Tracheal epithelial cell (primary cell): ENCODE data around the gene TRAT1. TPM values are rescaled to one million over a fixed set of nuclear protein-coding genes. Genes with fewer than 3 reads are reported as not detected.

Source experiments
- total RNA-seq: library from RNA; depleted of rRNA; stranded (reverse); fragments of >200 nt; gene quantifications from 2 replicates; pipeline ENCODE4 v1.2.1, GENCODE V29; 2014

Gene TRAT1, protein sequence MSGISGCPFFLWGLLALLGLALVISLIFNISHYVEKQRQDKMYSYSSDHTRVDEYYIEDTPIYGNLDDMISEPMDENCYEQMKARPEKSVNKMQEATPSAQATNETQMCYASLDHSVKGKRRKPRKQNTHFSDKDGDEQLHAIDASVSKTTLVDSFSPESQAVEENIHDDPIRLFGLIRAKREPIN
- total RNA-seq, result not detected in 2 replicates

DNA sequence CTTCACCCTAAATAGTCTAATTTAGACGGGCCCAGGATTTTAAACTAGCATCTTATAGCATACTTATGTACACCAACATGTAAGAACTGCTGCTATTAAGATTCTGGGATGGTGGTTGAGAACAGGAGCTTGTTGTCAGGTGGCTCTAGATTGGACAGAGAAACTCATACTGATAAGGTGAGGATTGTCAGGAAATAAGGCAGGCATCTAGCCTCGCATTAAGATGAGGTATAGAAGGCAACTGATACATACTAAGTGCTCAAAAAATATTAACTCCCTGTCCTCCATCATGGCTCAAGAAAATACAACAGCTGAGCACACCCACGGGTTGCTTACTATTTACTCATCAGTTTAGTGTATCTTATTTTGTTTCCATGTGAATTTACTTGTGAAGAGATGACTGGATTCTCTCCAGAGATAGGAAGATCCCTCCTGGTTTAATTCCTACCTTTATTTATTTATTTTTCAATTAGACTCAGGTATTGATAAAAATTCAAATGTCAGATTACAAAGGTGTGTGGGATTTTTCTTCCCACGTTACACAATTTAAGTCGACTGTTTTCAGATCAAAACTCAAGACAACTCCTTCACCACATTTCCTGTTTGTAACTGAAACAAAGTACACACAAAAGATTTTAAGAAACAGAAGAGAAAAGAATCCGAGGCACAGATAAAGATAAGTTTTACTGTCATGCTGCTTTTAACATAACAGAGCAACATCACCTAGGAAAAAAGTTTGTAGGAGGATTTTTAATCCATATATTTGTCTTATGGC is at the start of gene TRAT1:
TRAT1 (plus strand) TSS at position 664 of the 775 bp plus-strand sequence. CDS start 142 bp downstream, outside the sequence.

Other genes with a start within 250 kb of the TRAT1 start
- 1.1 and 4.6 TPM in 2 replicates for gene CIP2A, start 233.3 kb upstream of the TRAT1 start, total RNA-seq
- gene DZIP3, start 233.1 kb upstream of the TRAT1 start, total RNA-seq, result 1.3 and 2.9 TPM in 2 replicates
- not detected in 2 replicates for gene RETNLB, start 65.4 kb upstream of the TRAT1 start, total RNA-seq
- gene GUCA1C, start 131.1 kb downstream of the TRAT1 start, total RNA-seq, result not detected in 2 replicates